ENCODE data around the gene RPLP1.

The RPLP1 gene

DNA sequence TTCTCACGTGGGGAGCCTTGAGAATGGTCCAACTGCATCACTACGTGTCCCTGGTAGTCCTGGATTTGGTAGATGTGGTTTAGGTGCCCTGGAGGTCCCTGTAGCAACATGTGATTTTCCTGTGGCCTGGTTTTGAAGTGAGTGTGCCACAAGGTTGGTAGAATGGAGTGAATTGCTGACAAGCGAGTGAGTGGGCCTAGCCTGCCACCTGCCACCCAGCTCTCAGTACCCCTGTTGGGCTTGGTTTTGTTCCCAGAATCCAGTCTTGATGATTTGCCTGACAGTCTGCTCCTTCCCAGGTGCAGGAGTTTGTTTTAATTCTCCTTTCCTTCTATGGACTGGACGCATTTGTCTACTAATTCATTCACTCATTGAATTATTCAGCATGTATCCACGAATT, 19.4 kb downstream of the RPLP1 start:
- DNase-seq, result no peak

- peak; percentile 34 for DNase-seq
Observed at GRCh38 chr15:69472562-69472961, 19.9 kb downstream of the RPLP1 start.

DNA sequence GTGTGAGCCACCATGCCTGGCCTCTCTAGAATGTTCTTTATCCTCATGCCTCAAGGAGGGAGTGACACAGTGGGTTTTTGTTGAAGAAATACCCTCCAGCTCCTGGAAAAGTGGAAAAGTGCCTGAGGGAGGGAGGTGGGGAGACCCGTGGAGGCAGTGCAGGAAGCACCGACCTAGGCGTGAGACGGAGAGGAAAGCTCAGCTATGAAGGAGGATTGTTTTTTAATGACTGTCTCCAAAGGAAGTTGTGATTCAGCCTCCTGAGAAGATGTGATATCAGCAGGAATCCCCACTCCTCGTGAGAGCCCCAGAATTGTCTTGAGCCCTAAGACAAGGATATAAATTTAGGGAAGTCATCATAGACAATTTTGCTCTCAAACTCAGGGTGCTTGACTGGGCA, 21.7 kb downstream of the RPLP1 start:
- no peak for DNase-seq

- DNase-seq, result no peak
Observed at GRCh38 chr15:69474846-69475455, 22.3 kb downstream of the RPLP1 start.

- DNase-seq, result peak; percentile 88
Observed at GRCh38 chr15:69475769-69476358, 23.2 kb downstream of the RPLP1 start.

GRCh38 chr15:69476704-69477473, 24.3 kb downstream of the RPLP1 start:
- no peak for DNase-seq

DNA sequence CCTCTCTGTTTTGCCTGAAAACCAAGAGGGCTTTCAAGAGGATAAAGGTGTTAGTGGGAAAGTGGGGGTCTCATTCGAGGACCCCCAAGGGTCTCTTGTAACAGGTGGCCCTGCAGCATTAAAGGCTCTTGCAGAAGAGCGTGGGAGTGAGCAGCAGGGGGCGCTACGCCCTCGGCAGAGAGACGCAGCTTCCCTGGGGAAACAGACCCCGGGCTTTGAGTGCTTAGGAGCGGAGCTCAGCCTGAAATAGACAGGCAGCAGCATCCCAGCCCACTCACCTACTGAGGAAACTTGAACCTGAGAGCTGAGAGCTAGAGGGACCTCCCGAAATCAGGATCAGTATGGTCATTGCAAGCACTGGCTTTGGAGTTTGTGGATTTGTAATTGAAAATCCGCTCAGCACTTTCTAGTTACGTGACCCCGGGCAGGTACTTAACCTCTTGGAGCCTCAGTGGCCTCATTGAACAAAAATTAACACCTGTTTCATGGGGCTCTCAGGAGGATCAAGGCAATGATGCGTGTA, 25.7 kb downstream of the RPLP1 start:
- DNase-seq, result peak; percentile 90

- no peak for DNase-seq
Observed at GRCh38 chr15:69479081-69479480, 26.5 kb downstream of the RPLP1 start.

DNA sequence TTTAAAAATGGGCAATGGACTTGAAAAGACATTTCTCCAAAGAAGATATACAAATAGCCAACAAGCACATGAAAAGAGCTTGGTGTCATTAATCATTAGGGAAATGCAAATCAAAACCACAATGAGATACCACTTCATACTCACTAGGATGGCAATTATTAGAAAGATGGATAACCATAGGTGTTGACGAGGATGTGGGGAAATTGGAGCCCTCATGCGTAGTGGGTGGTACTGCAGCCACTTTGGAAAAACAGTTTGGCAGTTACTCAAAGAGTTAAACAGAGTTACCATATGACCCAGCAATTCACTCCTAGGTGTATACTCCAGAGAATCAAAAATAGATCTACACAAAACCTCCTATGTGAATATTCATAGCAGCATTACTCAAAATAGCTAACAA, 27.4 kb downstream of the RPLP1 start:
- DNase-seq, result no peak

DNA sequence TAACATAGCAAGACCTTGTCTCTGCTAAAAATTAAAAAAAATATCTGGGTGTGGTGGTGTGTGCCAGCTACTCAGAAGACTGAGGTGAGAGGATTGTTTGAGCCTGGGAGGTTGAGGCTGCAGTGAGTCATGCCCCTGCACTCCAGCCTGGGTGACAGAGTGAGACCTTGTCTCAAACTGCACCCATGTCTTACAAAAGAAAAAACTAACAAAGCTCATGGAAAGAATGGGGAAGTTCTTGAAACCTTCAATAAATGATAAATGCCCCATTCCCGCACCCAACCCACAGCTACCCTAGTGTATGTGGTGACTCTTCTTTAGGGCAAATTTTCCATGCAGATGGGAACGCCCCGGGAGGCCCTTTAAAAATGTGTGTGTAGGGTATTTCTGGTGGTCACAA, 28.3 kb downstream of the RPLP1 start:
- no peak for DNase-seq

DNA sequence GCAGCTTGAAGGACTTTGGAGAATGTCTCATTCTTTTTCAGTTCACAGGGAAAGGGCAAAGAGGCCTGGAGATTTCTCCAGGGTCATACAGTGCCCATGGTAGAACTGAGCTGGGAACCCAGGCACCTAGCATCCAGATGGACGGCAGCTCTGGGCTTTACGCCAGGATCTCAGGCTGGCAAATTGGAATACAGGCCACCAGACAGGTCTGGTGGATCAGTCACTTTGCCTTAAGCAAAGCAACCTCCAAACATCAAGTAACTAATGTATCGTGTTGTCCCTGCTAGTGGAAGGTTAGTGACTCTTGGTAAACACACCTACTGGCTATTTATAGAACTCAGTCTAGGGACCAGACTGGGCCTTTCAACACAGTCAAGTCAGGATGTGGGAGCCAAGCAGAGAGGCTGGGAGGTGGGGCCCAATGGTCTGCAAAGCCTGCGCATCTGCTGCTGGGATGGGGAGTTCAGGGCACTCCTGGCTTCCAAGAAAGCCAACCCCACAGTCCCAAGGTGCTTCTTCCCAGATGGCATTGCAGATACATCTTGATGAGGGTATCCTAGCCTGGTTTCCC, 30.2 kb downstream of the RPLP1 start:
- DNase-seq, result no peak

DNA sequence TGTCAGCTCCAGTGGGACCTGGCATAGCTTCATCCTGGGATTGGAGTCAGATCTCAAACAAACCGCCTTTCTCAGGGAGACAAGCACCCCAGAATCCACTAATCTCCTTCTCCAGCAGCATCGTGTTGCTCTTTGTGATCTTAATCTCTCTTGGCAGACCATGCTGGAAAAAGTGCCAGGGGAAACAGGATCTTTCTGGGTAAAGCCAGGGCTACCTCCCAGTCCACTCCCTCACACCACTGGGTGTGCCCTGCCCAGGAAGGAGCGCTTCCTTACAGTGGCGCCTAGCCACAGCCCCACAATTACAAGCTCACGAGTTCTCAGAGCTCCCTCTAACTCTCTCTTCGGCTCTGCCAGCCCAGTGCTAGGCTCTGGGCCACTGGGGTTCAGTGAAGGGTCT, 32.2 kb downstream of the RPLP1 start:
- DNase-seq, result no peak

DNA sequence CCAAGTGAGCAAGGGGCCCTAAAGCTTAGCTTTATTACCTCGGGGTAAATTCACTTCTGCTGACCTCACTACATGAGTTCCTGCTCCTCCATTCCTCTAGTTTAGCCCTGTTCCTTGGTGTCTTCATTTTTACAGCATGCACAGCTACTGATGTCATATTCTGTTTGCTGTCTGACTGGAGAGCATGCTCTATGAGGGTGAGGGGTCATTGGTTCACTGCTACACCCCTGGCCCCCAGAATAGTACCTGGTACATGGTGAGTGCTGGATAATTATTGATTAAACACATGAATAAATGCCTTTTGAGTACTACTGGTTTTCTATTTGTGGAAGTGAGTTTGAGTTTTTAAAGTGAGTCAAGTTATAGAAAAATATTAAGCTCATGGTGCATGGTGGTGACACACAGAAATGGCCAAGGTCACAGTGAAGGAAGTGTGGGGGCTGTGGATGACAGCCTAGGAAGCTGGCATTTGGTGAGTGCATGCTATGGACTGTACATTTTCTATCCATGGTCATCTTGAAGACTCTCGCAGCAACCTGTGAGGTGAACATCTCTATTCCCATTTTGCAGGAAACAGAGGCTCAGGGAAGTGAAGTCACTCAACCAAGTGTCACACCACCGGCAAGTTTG, 34.0 kb downstream of the RPLP1 start:
- no peak for DNase-seq

- no peak for DNase-seq
Observed at GRCh38 chr15:69489073-69489571, 36.5 kb downstream of the RPLP1 start.

DNA sequence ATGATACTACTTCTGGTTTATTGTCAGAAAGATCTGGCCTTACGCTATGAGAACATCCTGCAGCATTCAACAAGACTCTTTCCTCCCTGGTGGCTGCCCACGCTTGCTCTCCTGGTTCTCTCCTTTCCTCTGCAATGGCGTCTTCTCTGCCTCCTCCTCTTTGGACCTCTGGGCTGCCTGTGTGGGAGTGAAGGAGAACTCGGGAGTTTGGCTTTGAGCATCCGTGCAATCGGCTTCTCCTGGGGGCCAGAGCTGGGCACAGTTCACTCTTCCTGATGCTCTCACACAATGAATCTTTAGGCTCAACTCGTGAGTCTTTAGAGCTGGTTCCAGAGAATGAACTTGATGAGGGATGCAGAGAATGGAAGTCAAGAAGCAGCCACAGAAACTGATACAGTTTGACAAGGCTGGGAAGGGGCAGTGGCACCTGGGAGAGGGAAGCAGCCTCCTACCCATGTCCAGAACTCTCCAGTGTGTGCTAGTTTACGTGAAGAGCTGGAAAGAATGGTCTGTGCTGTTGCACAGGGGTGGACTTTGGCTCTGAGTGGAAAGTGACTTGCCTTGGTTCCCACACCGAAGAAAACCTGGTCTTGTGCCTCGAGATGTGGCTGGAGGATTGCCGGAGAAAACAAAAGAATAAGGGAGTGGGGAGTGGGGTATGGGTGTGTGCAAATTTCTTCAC, 37.9 kb downstream of the RPLP1 start:
- DNase-seq, result no peak

- peak; percentile 14 for DNase-seq
Observed at GRCh38 chr15:69491038-69491505, 38.5 kb downstream of the RPLP1 start.

GRCh38 chr15:69493406-69493805, 40.8 kb downstream of the RPLP1 start:
- DNase-seq, result peak; percentile 25

- no peak for DNase-seq
Observed at GRCh38 chr15:69496001-69496400, 43.4 kb downstream of the RPLP1 start.

GRCh38 chr15:69497076-69497475, 44.5 kb downstream of the RPLP1 start:
- DNase-seq, result no peak

GRCh38 chr15:69497667-69498066, 45.0 kb downstream of the RPLP1 start:
- DNase-seq, result no peak

GRCh38 chr15:69498282-69498681, 45.7 kb downstream of the RPLP1 start:
- DNase-seq, result no peak

- DNase-seq, result no peak
Observed at GRCh38 chr15:69498987-69499386, 46.4 kb downstream of the RPLP1 start.

Data from NCI-H82 (cell line).